ENCODE data around the gene BZW2. TPM values are rescaled to one million over a fixed set of nuclear protein-coding genes. Genes with fewer than 3 reads are reported as not detected.
A peak's percentile ranks its signal among the peaks of the same experiment; 100 is the strongest.

Gene BZW2
- 10 to 100 TPM in 5 of 6 experiments, 1 to 10 TPM in 1; 9.6 to 25.3 (median 12.1) TPM for total RNA-seq
- long read RNA-seq, transcript BZW2-201 (12 exons, 1,860 nt) = major isoform, 5 of 8 reads
- long read RNA-seq, partial matches to known transcripts = 1 of 8 reads
- long read RNA-seq, other reads (novel, unspliced or antisense) = 0 of 8 reads

GRCh38 chr7:16645593-16646471, at the start of gene BZW2, which contains the start of gene ANKMY2:
TSS of gene BZW2 (plus strand) at chr7:16646181. CDS start at chr7:16665444, 19,263 bp downstream.
TSS of gene ANKMY2 (minus strand) at chr7:16645754. CDS start at chr7:16645573, 181 bp downstream.
- Histone ChIP-seq H3K36me3 (no peaks in the 10 kb centered on the region), H3K9me3 (no peaks in the 10 kb centered on the region), H3K27me3 (no peaks in the 10 kb centered on the region), H3K4me3 (peak within 1 kb of the TSS; percentile 88 to 96 (median 95)), H3K4me1 (peaks cover 0 to 8% (median 4%) of the 10 kb centered on the region in 4 donors), H3K27ac (peak within 1 kb of the TSS; percentile 81 to 98 (median 98))
- DNase-seq (peak; percentile 96 to 98 (median 97)), ATAC-seq (peak; percentile 92 to 98 (median 95))
- WGBS (ENCODE audit: insufficient coverage, low coverage, low lambda C conversion rate, missing lambda C conversion rate) = 0% methylated on average over 8 of the region's 73 CpGs
- intact Hi-C loops (cut with DNase I) = no loop called here
- peak in 3 of 4 donors; percentile 13 to 27 (median 21) for TF ChIP-seq CTCF (IDR thresholded peaks at IDR 0.05)
- peak; percentile 99 for TF ChIP-seq POLR2A (IDR thresholded peaks at IDR 0.05)

GRCh38 chr7:16598015-16598414, 48.0 kb upstream of the BZW2 start:
- WGBS (ENCODE audit: insufficient coverage, low coverage, low lambda C conversion rate, missing lambda C conversion rate) = 72% methylated on average over 4 of the region's 4 CpGs
- H3K4me3 ChIP-seq = no peak overlapping the region
- H3K27ac ChIP-seq = no peak overlapping the region
- no peaks in the 10 kb centered on the region for H3K9me3 ChIP-seq
- ATAC-seq (no peak), DNase-seq (no peak)
- H3K4me1 ChIP-seq = no peaks in the 10 kb centered on the region
- TF ChIP-seq POLR2A (IDR thresholded peaks at IDR 0.05) = no peak
- no peak for TF ChIP-seq CTCF (IDR thresholded peaks at IDR 0.05)
- intact Hi-C loops (cut with DNase I) = no loop called here
- no peaks in the 10 kb centered on the region for H3K27me3 ChIP-seq
- peaks cover 0 to 25% (median 2%) of the 10 kb centered on the region in 4 donors for H3K36me3 ChIP-seq

- no peak for TF ChIP-seq CTCF (IDR thresholded peaks at IDR 0.05)
- no peak for TF ChIP-seq POLR2A (IDR thresholded peaks at IDR 0.05)
- H3K4me1 ChIP-seq = no peaks in the 10 kb centered on the region
- intact Hi-C loops (cut with DNase I) = no loop called here
- no peak overlapping the region for H3K27ac ChIP-seq
- WGBS (ENCODE audit: insufficient coverage, low coverage, low lambda C conversion rate, missing lambda C conversion rate) = 89% methylated on average over 7 of the region's 7 CpGs
- ATAC-seq = no peak
- H3K36me3 ChIP-seq = peaks cover 0 to 28% (median 6%) of the 10 kb centered on the region in 4 donors
- no peaks in the 10 kb centered on the region for H3K27me3 ChIP-seq
- H3K4me3 ChIP-seq = no peak overlapping the region
- no peaks in the 10 kb centered on the region for H3K9me3 ChIP-seq
- DNase-seq = no peak
These were observed 46.1 kb upstream of the BZW2 start for GRCh38 chr7:16599860-16600259.

- ATAC-seq (no peak), DNase-seq (no peak)
- Histone ChIP-seq H3K27ac (no peak overlapping the region), H3K4me1 (no peaks in the 10 kb centered on the region), H3K4me3 (no peak overlapping the region), H3K36me3 (peaks cover 0 to 33% (median 6%) of the 10 kb centered on the region in 4 donors), H3K27me3 (no peaks in the 10 kb centered on the region), H3K9me3 (no peaks in the 10 kb centered on the region)
- TF ChIP-seq POLR2A (IDR thresholded peaks at IDR 0.05) = no peak
- TF ChIP-seq CTCF (IDR thresholded peaks at IDR 0.05) = no peak
- intact Hi-C loops (cut with DNase I) = no loop called here
These were observed 42.3 kb upstream of the BZW2 start for GRCh38 chr7:16603633-16604032.

Measured in right lobe of liver (tissue), 6 donors.